Sigmoid colon (tissue), 4 donors: ENCODE measurements around the gene FRRS1L.

ENCODE experiments used
- CTCF ChIP-seq, 4 experiments: fragments of 450-650 bp in 3 of 4; fragments of 200-600 bp in 1 of 4; IDR thresholded peaks; one replicate each; pipeline ENCODE4 v1.5.1; 2016 to 2019; ENCODE audit warnings: antibody characterized with exemption in 4 of 4, mild to moderate bottlenecking in 3 of 4, moderate library complexity in 2 of 4
- EP300 ChIP-seq, 4 donors: sonication (generic); formaldehyde crosslinking; IDR thresholded peaks; one replicate each; pipeline ENCODE4 v1.6.1; 2017; ENCODE audit warnings: antibody characterized with exemption in 4 of 4
- POLR2A ChIP-seq, 2 donors: fragments of 450-650 bp; IDR thresholded peaks; one replicate each; pipeline ENCODE4 v1.6.1; 2016; ENCODE audit warnings: antibody characterized with exemption in 2 of 2, mild to moderate bottlenecking in 2 of 2, moderate library complexity in 2 of 2
- POLR2AphosphoS5 ChIP-seq, 4 donors: sonication (generic); formaldehyde crosslinking; IDR thresholded peaks; one replicate each; pipeline ENCODE4 v1.6.1; 2017; ENCODE audit warnings: antibody characterized with exemption in 4 of 4

DNA sequence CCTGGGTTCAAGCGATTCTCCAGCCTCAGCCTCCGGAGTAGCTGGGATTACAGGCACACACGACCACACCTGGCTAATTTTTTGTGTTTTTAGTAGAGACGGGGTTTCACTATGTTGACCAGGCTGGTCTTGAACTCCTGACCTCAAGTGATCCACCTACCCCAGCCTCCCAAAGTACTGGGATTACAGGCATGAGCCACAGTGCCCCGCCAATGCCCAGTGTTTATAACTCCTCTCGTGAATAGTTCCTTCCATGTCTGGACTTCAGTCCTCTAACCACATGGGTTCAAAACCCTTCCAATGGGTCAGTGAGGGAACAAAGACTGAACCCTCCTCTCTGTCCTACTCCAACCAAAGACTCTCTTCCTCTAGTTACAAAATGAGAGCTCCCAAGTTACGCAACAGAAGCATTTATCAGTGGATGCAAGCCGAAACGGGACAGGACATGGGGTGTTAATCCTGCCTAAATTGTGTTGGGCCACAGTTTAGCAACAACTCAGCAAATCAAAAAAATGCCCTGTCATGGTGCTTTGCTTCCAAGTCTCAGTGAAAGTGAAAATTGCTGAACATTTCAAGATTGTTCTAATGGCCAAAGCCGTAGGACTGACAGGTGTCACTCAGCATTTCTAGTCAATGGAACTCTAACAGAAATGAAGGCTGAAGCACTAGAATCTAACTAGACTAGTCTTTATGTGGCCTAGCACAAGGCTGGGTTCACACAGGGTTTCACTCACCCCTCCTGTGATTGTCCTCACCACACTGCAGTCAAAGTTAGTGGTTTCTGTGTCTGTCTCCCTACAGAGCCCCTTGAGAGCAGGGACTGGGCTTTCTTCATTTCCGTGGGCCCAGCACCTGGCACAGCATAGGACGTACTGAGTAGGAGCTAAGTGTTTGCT is 44.1 kb downstream of the FRRS1L start:
- TF ChIP-seq CTCF (IDR thresholded peaks at IDR 0.05) (no peak), POLR2A (IDR thresholded peaks at IDR 0.05) (no peak), EP300 (IDR thresholded peaks at IDR 0.05) (no peak), POLR2AphosphoS5 (IDR thresholded peaks at IDR 0.05) (no peak)
